ENCODE measurements around the gene TPD52L3.

DNA sequence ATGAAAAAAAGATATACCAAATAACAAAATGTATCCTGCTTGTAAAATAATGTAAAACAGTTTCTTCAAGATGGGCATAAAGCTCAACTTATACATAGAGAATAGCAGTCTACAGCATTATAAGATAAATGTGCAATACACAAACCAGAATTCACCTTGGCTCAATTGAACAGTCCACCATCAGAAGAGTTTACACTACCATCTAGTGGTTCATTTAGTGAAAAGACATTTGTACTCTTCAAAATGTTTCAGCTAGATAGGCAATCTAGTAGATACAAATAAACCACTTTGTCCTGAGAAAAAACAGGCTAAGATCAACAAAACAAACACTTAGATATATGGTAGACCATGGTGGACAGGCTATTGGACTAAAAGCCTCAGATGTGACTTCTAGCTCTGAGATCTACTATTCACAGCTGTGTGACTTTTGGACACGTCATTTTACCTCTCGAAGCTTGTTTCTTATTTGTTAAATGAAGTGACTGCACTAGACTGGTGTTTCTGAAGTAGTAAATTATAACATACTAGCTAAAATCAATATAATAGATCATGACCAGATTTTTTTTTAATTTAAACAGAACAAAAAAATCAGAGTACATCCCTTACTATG, 22.1 kb upstream of the TPD52L3 start:
- TF ChIP-seq GATA2 (IDR thresholded peaks at IDR 0.05; ENCODE audit: low read depth, low read length) (no peak), GATA3 (IDR thresholded peaks at IDR 0.05; ENCODE audit: low read depth, low read length) (no peak)
